Measurements from ENCODE around the gene SSR4.

The SSR4 gene

DNA sequence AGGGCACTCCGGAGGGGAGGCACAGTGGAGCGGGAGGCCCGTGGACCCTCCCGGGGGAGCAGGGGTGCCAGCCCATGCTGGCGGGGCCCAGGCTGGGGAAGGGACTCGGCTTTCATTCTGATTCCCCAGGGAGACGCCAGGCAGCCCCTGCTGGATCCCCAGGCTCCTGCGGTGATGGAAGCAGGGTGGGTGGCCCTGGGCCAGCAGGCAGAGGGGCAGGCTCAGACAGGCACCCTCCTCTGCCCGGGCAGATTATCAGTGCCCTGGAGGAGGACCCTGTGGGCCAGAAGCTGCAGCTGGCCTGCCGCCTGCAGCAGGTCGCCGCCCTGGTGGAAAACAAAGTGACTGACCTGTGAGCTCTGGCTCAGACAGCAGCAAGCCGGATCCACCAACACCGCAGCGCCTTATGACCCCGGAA, 15.8 kb upstream of the SSR4 start:
- no peak overlapping the region for H3K4me3 ChIP-seq (replicated peaks; ENCODE audit: low read depth, low read length)
- TF ChIP-seq, protein P1, sequence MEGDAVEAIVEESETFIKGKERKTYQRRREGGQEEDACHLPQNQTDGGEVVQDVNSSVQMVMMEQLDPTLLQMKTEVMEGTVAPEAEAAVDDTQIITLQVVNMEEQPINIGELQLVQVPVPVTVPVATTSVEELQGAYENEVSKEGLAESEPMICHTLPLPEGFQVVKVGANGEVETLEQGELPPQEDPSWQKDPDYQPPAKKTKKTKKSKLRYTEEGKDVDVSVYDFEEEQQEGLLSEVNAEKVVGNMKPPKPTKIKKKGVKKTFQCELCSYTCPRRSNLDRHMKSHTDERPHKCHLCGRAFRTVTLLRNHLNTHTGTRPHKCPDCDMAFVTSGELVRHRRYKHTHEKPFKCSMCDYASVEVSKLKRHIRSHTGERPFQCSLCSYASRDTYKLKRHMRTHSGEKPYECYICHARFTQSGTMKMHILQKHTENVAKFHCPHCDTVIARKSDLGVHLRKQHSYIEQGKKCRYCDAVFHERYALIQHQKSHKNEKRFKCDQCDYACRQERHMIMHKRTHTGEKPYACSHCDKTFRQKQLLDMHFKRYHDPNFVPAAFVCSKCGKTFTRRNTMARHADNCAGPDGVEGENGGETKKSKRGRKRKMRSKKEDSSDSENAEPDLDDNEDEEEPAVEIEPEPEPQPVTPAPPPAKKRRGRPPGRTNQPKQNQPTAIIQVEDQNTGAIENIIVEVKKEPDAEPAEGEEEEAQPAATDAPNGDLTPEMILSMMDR (IDR thresholded peaks at IDR 0.05; ENCODE audit: low read length, missing control alignments): no peak
- DNase-seq (ENCODE audit: low read depth): no peak

DNA sequence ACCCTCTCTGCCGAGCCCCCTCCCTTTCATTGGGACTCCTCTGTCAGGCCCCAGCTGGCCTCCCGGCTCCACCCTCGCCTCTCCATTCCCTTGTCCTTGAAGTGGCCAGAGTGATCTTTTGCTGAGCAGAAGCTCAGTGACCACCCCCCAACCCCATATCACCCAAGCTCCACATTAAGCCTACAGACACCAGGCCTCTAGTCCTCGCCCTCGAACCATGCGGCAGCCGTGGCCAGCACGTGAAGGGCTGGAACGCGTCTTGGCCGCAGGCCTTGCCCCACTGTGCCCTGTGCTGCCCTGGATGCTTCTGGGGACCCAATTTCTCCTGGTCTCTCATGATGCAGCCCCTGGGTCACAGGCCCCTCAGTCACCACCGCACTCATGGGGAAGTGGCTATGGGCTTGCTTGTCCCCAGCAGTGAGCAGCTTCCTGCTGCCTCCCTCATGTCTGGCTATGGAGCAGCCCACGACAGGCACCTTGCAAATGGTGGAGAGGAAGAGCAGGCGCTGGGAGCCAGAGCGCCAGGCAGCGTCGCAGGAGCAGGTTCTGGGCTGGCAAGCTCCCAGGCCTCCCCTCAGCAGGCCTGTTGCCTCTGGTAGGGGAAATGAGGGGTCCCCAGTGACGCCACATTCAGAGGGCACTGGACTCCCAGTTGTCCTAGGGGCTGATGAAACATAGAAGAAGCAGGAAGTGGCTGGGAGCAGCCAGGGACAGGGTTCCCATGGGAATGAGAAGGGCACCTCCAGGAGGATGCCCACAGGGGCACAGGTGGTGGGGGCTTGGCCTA, 14.4 kb upstream of the SSR4 start:
- H3K4me3 ChIP-seq (replicated peaks; ENCODE audit: low read depth, low read length): no peak overlapping the region
- DNase-seq (ENCODE audit: low read depth): no peak
- TF ChIP-seq, protein P1 (IDR thresholded peaks at IDR 0.05; ENCODE audit: low read length, missing control alignments): no peak

DNA sequence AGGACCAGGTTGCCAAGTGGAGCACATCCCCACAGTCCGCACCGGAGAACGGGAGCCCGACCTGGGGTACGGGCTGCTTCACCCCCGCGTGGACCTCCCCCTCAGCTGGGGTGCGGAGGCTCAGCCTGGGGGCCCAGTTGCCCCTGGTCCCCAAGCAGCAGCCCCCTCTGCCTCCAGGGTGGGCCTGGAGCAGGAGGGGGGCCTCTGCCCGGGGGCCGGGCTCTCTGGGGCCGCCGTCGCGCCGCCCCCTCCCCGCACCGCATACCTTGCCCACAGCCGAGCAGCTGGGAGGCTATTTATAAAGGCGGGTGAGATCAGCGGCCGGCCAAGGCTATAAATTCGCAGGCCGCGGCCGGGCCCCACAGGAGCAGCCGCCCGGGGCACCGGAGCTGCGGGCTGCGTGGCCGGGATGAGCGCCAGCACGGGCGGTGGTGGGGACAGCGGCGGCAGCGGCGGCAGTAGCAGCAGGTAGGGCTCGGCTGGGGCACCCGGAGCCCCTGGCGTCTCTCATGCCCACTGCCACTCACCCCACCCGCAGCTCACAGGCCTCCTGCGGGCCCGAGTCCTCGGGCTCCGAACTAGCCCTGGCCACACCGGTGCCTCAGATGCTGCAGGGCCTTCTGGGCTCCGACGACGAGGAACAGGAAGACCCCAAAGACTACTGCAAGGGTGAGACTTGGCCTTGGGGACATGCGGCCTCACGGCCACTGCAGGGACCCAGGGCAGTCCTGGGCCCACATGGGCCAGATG, 13.6 kb upstream of the SSR4 start, which contains the start of gene SRPK3:
TSS of gene SRPK3 (plus strand) at position 364 of the 750 bp plus-strand sequence. CDS start at position 410, 46 bp downstream.
- DNase-seq (ENCODE audit: low read depth): no peak

DNA sequence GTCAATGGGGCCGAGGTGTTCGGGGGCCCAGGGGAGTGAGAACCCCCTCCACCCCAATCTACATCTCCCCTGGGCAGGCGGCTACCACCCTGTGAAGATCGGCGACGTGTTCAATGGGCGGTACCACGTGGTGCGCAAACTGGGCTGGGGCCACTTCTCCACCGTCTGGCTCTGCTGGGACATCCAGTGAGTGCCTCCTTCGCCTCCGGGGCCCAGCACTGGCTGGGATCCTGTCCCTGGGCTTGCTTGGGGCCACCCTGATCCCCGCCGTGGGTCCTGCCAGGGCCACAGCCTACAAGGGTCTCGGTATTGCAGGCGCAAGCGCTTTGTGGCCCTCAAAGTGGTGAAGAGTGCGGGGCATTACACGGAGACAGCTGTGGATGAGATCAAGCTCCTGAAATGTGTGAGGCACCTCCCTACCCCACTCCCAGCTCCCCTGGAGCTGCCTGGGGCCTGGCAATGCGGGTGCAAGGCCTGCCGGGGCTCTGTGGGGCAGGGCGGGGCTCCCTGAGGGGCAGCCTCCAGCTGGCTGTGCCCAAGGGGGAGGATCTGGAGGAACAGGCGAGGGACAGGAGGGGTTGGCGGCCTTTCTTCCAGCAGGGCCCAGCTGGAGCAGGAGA, 12.9 kb upstream of the SSR4 start:
- TF ChIP-seq, protein P1 (IDR thresholded peaks at IDR 0.05; ENCODE audit: low read length, missing control alignments): no peak
- H3K4me3 ChIP-seq (replicated peaks; ENCODE audit: low read depth, low read length): no peak overlapping the region
- DNase-seq (ENCODE audit: low read depth): no peak

More for the DNA sequence above, 13.6 kb upstream of the SSR4 start, which contains the start of gene SRPK3:
- TF ChIP-seq, protein P1 (IDR thresholded peaks at IDR 0.05; ENCODE audit: low read length, missing control alignments): no peak
- no peak within 1 kb of the TSS for H3K4me3 ChIP-seq (replicated peaks; ENCODE audit: low read depth, low read length)

DNA sequence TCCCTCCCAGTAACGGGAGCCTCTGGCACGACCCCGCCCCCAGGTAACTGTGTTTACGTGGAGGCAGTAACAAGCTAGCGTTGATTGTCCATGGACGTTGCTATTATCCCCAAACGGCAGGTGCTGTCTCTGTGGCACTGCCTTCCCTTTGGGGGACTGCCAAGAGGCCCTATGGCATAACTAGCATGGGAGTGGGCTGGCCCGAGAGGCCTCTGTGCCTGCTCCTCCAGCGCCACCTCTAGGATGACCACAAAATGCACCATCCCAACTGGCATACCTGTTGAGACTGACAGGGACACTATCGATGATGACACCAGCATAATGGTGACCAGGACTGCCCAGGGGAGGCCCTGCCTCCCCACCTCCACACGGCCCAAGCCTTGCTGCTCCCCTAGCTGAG, 12.2 kb upstream of the SSR4 start:
- TF ChIP-seq, protein P1 (IDR thresholded peaks at IDR 0.05; ENCODE audit: low read length, missing control alignments): no peak
- no peak overlapping the region for H3K4me3 ChIP-seq (replicated peaks; ENCODE audit: low read depth, low read length)
- no peak for DNase-seq (ENCODE audit: low read depth)

DNA sequence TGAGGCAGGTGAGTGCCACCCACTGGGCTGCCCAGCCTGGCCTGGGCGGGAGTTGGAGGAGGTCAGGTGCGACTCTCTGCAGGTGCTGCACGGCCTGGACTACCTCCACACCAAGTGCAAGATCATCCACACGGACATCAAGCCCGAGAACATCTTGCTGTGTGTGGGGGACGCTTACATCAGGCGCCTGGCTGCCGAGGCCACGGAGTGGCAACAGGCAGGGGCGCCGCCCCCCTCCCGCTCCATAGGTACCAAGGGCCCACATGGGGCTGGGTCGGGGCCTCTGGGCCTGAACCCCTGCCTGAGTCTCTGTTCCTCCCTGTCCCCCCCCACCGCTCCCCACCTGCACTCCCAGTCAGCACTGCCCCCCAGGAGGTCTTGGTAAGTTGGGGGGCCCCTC, 11.6 kb upstream of the SSR4 start:
- no peak overlapping the region for H3K4me3 ChIP-seq (replicated peaks; ENCODE audit: low read depth, low read length)
- TF ChIP-seq, protein P1 (IDR thresholded peaks at IDR 0.05; ENCODE audit: low read length, missing control alignments): no peak
- DNase-seq (ENCODE audit: low read depth): no peak
